ENCODE data around the gene PPP2R3A.
A peak's percentile ranks its signal among the peaks of the same experiment; 100 is the strongest.
"Not testable (repeated sequence)": the region's sequence is repeated elsewhere in the genome, so short reads cannot be mapped to it uniquely, and the experiment has no call there.

PPP2R3A gene

DNA sequence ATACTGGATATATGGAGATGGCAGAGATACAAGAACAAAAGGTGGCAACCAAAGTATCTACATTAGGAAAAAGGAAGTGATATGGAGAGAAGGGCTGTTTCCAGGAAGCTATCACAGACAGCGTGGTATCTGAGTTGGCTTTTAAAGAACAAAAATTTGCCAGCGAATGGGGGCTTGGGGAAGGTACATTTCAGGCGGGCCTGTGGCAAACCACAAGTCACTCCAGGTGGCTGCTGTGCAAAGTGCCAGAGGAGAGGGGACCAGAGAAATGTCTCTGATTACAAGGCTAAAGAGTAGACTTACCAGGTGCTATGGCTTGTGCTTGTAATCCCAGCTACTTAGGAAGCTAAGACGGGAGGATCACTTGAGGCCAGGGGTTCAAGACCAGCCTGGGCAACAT lies 139.5 kb downstream of the PPP2R3A start:
- no peak for DNase-seq

DNA sequence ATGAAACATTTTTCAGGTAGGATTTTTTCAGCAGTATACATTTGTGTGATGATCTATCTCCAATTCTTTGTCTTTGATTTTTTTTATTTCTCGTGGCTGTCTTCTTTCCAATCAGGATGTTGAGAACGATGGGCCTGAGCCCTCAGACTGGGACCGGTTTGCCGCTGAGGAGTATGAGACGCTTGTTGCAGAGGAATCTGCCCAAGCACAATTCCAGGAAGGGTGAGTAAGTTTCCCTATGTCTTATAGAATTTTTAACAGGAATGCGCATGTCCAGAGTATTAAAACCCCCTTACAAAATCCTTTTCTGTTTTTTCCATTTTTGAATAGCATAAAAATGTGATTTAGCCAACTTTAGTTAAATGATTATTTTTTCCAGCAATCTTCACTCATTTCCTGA lies 140.6 kb downstream of the PPP2R3A start:
- no peak for DNase-seq

- no peak for DNase-seq
These were observed 144.0 kb downstream of the PPP2R3A start for GRCh38 chr3:136109499-136109898.

GRCh38 chr3:136110481-136110880 lies 145.0 kb downstream of the PPP2R3A start:
- no peak for DNase-seq

- DNase-seq: no peak
These were observed 148.9 kb downstream of the PPP2R3A start for GRCh38 chr3:136114421-136114820.

DNA sequence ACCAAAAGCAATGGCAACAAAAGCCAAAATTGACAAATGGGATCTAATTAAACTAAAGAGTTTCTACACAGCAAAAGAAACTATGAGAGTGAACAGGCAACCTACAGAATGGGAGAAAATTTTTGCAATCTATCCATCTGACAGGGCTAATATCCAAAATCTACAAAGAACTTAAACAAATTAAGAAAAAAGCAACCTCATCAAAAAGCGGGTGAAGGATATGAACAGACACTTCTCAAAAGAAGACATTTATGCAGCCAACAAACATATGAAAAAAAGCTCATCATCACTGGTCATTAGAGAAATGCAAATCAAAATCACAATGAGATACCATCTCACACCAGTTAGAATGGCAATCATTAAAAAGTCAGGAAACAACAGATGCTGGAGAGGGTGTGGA lies 153.8 kb downstream of the PPP2R3A start:
- DNase-seq: not testable (repeated sequence)

- DNase-seq: not testable (repeated sequence)
These were observed 154.3 kb downstream of the PPP2R3A start for GRCh38 chr3:136119783-136120182.

GRCh38 chr3:136120373-136121348 lies 155.1 kb downstream of the PPP2R3A start:
- no peak for DNase-seq

DNA sequence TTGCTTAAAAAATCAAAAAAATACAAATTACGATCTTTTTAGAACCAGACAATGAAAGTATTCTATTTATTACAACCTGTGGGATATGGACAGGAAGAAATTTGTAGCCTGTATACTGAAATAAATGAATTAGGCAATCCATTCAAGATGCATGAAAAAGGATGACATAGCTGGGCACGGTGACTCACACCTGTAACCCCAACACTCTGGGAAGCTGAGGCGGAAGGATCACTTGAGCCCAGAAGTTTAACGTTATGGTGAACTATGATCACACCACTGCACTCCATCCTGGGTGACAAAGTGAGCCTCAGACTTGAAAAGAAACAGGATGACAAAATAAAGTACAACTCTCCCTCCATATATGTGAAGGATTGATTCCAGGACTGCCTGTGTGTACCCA lies 156.5 kb downstream of the PPP2R3A start:
- DNase-seq: no peak

DNA sequence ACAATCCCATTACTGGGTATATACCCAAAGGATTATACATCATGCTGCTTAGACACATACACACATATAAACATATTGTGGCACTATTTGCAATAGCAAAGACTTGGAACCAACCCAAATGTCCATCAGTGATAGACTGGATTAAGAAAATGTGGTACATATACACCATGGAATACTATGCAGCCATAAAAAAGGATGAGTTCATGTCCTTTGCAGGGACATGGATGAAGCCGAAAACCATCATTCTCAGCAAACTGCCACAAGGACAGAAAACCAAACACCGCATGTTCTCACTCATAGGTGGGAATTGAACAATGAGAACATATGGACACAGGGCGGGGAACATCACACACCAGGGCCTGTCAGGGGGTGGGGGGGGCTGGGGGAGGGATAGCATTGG lies 166.1 kb downstream of the PPP2R3A start:
- not testable (repeated sequence) for DNase-seq

GRCh38 chr3:136134091-136134490 lies 168.6 kb downstream of the PPP2R3A start:
- no peak for DNase-seq

- DNase-seq: no peak
These were observed 169.7 kb downstream of the PPP2R3A start for GRCh38 chr3:136135039-136135802.

GRCh38 chr3:136136454-136136853 lies 170.9 kb downstream of the PPP2R3A start:
- no peak for DNase-seq

GRCh38 chr3:136141291-136141785 lies 175.8 kb downstream of the PPP2R3A start:
- DNase-seq: no peak

- DNase-seq: no peak
These were observed 176.4 kb downstream of the PPP2R3A start for GRCh38 chr3:136141891-136142290.

DNA sequence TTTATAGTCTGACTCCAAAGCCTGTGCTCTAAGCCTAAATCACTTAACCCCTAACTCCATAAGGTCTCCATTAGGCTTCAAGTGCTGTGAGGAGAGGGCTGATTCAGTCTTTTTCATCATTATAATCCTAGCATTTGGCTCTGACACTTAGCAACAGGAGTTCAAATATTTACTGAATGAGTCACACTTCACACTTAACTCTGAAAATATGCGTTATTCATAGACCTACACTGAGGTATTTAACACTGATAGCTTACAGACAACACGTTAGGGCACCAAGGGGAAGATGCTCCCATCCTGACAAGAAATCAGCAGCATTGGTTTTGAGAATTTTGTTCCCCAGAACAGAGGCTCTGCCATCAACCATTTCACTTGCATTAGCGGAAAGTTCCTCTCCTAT lies 177.1 kb downstream of the PPP2R3A start:
- peak; percentile 1 to 52 for DNase-seq

DNA sequence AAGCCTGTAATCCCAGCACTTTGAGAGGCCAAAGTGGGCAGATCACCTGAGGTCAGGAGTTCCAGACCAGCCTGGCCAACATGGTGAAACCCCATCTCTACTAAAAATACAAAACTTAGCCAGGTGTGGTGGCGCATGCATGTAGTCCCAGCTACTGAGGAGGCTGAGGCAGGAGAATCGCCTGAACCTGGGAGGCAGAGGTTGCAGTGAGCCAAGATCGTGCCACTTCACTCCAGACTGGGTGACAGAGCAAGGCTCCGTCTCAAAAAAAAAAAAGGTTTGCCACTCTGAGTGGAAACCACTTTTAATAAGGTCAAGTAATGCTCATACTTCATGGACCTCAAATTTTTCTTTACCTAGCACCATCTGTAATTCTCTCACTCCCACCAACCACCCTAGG lies 178.9 kb downstream of the PPP2R3A start:
- not testable (repeated sequence) for DNase-seq

DNA sequence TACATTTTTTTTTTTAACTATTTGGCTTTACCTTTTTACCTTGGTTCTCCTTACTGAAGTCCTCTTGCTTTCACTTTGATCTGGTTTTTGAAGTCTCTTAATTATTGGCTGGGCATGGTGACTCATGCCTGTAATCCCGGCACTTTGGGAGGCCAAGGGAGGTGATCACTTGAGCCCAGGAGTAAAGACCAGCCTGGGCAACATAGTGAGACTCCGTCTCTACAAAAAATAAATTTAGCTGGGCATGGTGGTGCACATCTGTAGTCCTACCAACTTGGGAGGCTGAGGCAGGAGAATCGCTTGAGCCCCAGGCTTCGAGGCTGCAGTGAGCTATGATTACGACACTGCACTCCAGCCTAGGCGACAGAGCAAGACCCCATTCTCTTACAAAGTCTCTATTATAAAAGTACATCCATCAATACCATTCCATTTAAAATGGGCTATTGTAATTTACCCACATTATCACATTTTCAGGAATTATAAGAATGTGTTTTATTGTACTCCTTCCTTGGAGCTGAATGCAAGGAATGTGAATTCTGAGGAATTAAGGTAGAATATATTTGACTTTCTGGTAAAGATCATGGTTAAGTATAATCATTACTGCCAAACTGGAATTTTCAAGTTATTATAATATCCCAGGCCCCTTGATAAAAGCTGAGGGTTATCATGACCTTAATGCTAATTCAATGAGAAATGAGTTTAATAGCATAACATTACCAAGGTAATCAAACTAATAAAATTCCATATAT lies 181.6 kb downstream of the PPP2R3A start:
- no peak for DNase-seq

DNA sequence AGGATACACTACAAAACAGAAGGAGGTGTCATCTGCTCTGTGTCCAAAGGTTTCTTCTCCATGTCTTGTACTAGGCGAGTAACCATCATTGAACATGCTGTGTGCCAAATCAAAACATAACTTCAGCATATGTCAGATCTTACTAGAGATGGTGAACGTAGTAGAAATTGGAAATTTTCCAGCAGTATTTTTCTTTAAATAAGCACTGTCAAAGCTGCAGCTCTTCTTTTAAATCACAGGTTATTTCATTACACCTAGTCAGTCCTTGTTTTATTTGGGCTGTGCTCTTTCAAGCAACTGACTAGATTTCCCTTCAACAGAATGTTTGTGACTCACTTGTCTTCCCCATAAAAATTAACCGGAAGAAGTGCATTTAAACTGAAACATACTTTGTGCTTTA lies 184.1 kb downstream of the PPP2R3A start:
- peak in 1 of 2 experiments; percentile 22 for DNase-seq

GRCh38 chr3:136151219-136151618 lies 185.7 kb downstream of the PPP2R3A start:
- no peak for DNase-seq

GRCh38 chr3:136152176-136152843 lies 186.8 kb downstream of the PPP2R3A start:
- DNase-seq: no peak

DNA sequence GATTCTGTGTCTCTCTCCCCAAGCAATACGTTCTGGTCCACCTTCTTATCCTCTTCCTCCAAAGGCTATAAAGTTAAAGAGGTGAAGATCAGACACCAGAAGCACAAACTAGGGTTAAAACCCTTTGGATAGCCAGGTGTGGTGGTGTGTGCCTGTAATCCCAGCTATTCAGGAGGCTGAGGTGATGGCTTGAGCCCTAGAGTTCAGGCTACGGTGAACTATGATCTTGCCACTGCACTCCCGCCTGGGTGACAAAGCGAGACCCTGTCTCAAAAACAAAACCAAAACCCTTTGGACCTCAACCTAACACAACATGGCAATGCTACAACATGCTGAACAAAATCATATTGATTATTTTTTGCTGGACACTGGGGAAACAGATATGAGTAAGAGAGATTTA lies 187.4 kb downstream of the PPP2R3A start:
- DNase-seq: no peak

Data from NCI-H446 (cell line).